A673 (cell line): ENCODE results near the gene NCKAP5.

Experiments
- CTCF ChIP-seq: fragments of 300-800, 200-600 bp; sonication (generic); conservative IDR thresholded peaks from 2 replicates; pipeline ENCODE4 v1.5.1; 2017; ENCODE audit warnings: low read depth, mild to moderate bottlenecking, antibody characterized with exemption, low read length, moderate library complexity, mixed read lengths
- EZH2 ChIP-seq: fragments of 200-600 bp; sonication (generic); IDR thresholded peaks from 2 replicates; pipeline ENCODE4 v1.6.1; 2017; ENCODE audit warnings: borderline replicate concordance, low read depth, mild to moderate bottlenecking, mixed read lengths, antibody characterized with exemption, low read length; ENCODE audit not compliant: poor library complexity, severe bottlenecking

DNA sequence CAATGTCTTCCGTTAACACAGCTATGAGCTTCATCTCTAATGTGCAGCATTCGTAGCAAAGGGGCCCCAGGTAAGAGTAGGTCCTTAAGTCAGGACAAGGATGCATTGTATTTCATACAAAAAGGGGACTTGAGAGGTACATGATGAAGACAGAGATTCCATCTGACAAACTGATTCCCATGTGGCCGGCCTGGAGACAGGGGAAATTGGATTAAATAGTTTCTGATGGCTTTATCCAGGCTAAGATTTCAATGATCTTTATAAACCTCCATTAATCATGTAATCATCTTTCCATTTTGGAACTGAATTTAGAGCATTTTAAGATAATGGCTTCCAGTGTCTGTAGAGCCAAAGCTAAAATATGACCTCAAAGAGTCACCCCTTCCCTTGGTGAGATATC lies 111.3 kb downstream of the NCKAP5 start:
- TF ChIP-seq CTCF (no peak), EZH2 (no peak)
